ENCODE data around the gene COA1.
"Not testable (repeated sequence)": the region's sequence is repeated elsewhere in the genome, so short reads cannot be mapped to it uniquely, and the experiment has no call there.

COA1 gene

DNA sequence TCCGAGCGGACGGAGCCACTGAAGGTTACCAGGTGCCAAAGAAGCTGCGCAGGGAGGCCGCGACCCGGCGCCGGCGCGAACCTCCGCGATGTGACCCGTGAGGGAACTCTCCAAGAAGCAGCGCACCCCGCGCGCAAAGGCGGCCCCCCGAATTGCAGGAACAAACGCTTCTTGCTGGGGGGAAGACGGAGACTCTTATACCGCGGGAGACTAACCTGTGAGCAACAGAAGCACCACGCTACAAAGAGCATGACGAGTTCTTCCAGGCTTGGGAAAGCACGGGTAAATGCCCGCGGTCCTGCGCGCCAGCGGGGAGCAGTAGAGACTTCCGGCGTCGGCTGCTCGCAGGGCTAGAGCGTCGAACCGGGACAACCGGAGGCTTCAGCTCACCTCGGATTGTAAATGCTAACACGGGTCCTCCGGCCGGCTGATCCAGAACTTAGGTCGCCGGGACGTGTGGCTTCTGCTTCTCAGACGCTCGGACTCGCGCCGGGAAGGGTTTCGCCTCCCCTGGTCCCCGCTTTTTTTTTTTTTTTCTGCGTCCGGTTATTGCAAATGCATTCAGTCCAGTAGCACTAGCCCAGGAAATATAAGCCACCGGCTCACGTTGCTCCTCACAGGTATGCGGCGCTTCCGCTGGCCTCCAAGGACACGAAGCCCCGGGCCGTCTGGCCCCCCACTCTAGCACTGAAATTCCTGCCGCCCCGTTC, at the start of gene COA1:
Gene COA1, minus strand, starts transcription at position 310 of the 710 bp plus-strand sequence. CDS start 80,909 bp downstream, outside the sequence.
- peak; percentile 92 to 96 for DNase-seq

DNA sequence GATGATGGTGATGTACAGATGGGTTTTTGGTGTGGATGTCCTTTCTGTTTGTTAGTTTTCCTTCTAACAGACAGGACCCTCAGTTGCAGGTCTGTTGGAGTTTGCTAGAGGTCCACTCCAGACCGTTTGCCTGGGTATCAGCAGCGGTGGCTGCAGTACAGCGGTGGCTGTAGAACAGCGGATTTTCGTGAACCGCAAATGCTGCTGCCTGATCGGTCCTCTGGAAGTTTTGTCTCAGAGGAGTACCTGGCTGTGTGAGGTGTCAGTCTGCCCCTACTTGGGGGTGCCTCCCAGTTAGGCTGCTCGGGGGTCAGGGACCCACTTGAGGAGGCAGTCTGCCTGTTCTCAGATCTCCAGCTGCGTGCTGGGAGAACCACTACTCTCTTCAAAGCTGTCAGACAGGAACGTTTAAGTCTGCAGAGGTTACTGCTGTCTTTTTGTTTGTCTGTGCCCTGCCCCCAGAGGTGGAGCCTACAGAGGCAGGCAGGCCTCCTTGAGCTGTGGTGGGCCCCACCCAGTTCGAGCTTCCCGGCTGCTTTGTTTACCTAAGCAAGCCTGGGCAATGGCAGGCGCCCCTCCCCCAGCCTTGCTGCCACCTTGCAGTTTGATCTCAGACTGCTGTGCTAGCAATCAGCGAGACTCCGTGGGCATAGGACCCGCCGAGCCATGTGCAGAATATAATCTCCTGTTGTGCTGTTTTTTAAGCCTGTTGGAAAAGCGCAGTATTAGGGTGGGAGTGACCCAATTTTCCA, 49.1 kb upstream of the COA1 start:
- DNase-seq, result not testable (repeated sequence)

GRCh38 chr7:43775255-43775654, 45.9 kb upstream of the COA1 start:
- DNase-seq, result not testable (repeated sequence)

- not testable (repeated sequence) for DNase-seq
These were observed 43.9 kb upstream of the COA1 start for GRCh38 chr7:43773268-43773667.

DNA sequence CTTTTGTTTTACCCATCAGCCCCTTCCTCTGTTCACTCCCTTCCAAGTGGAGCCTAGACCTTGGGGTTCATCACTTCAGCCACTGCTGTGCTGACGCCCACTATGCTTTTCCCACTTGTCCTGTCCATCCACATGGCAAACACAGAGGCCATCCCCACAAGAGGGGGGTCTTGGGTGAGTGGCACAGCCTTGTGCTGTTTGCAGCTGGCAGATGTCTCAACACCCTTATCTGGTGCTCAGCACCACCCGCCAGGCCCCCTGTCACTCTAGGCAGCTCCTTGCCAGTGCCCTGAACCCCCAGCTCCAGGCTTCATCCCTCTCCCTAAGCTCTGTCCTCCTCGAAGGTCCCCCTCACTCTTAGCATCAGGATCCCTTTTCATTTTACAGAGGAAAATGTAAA, 42.2 kb upstream of the COA1 start:
- no peak for DNase-seq

DNA sequence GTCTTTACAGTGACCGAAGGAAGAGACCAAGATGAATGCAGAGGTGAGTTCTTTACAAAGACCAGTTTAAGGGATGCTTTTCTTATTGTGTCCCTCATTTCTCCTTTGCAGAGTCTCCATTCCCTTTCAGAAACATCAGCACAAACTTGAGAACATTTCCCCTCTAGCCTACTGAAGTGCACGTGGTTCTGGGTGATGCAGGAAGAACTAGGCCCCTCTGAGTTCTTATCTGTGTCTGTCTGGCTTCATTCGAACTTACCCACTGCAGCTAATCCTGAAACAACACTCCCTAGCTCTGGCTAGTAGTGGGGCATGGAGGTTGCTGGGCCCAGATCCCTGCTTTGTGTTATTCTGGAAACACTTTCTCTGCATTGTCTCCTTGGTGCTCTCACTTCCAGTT, 41.8 kb upstream of the COA1 start:
- no peak for DNase-seq

DNA sequence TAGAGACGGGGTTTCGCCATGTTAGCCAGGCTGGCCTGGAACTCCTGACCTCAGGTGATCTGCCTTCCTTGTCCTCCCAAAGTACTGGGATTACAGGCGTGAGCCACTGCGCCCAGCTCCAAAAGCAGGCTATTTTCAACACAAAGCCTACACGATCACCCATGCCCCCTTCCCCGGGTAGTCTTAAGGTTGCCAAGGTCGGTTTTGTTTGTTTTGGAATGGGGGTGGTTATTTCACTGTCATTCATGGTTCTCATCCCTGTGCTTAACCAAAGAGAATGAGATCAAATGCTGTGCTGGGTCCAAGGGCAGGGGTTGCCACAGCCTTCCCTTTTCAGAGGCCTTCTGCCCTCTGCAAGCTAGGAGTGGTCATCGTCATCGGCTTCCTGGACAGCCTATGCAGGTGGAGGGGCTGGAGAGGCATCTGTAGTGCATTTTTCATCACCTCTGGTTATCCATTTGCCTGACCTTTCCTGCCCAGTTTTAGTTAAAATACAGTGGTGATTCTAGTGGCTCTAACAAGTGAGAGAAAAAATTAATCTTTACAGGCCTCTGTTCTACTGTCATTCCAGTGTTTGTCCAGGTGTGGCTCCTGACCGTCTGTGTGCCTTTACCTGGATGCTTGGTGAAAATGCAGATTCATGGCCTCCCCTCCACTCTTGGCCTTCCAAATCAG, 40.6 kb upstream of the COA1 start:
- DNase-seq, result no peak

GRCh38 chr7:43769281-43769680, 40.0 kb upstream of the COA1 start:
- peak in 1 of 2 donors; percentile 42 for DNase-seq

DNA sequence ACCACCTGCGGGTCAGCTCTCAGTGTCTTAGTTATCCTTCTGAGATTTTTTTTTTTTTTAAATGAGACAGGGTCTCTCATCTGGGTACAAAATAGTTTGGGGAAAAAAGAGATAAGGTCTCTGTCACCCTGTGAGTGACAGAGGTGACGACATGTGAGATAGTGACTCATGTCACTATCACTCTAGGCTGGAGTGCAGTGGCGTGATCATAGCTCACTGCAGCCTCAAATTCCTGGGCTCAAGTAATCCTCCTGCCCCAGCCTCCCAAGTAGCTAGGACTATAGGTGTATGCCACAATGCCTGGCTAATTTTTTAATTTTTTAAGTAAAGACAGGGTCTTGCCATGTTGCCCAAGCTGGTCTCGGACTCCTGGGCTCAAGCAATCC, 39.6 kb upstream of the COA1 start:
- DNase-seq, result no peak

GRCh38 chr7:43768201-43768886, 39.0 kb upstream of the COA1 start:
- no peak for DNase-seq

DNA sequence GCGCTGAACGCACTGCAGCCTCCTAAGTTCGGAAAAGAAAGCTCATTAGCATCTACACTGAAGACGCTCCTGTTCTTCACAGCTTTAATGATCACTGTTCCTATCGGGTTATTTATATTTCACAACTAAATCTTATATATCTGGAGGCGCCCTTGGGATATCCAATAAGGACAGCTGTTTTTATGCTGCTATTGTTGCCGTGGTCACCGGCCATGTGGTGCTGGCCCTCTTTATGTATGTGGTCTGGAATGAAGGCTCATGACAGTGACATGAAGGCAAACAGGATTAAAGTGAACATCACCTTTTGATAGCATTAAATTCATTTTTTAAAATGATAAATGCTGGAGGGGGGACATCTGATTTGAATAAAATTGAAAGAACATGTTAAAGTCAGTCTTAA, 38.0 kb upstream of the COA1 start:
- DNase-seq, result no peak

- DNase-seq, result no peak
These were observed 37.2 kb upstream of the COA1 start for GRCh38 chr7:43766564-43766963.

- peak; percentile 54 to 71 for DNase-seq
These were observed 35.6 kb upstream of the COA1 start for GRCh38 chr7:43764807-43765491.

GRCh38 chr7:43764039-43764761, 34.9 kb upstream of the COA1 start:
- peak; percentile 85 to 87 for DNase-seq

DNA sequence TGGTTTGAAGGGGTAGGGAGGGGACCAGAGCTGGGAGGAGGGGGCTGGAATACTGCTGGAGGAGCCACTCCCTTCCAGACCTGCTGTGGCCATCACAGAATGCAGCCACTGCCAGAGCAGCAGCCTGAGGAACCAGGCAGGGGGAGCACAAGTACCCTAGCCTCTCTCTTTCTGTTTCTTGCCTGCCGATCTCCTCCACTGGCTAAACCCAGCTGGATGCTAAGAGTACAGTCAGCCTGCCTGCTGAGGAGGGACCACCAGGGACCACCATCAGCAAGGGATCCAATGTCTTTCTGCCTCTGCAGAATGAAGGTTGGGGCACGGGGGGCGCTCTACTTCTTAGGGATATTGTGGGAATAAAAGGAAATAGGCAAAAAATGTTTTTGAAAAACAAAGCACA, 33.9 kb upstream of the COA1 start:
- DNase-seq, result no peak

- peak; percentile 82 to 88 for DNase-seq
These were observed 32.8 kb upstream of the COA1 start for GRCh38 chr7:43761938-43762692.

GRCh38 chr7:43761382-43761781, 32.1 kb upstream of the COA1 start:
- peak in 1 of 2 donors; percentile 36 for DNase-seq

- DNase-seq, result peak; percentile 33 to 58
These were observed 31.5 kb upstream of the COA1 start for GRCh38 chr7:43760861-43761260.

DNA sequence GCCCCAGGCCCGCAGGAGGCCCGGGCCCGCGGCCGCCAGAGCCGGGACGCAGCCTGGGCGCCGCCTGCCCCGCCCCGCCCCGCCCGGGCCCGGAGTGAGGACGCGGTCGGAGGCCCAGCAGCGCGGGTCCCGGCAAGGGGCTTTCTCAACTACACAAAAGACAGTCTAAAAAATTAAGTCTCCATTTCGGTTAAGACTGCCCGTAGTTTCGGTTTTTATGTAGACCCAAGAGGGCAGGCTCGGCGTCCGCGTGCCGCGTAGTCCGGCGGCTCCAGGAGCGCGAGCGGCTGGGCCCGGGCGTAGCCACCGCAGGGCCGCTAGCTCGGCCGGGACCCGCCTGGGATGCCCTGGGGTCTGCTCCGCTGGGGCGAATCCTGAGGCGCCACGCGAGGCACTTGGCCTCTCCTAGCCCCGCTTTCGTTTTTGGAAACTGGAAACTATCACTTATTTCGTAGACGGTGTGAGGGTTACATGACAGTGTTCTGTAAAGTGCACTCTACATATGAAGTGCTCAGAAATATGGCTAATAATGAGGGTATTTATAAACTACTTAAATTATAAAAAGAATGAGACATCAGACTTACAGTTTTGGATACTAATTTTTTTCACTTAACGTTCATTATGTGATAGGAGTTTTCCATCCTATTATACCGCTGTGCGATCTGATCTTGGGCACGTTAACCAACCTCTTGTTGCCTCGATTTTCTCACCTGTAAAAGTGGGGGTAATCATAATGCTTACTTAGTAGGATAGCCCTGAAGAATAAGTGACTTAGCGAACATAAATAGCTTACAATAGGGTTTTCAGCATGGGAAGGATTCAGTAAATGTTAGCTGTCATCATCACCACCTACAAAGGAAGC, 29.7 kb upstream of the COA1 start:
- peak in 1 of 2 donors; percentile 69 for DNase-seq

All from inflammatory macrophage treated with lipopolysaccharide for 1 hour (primary cell).